ENCODE data around the gene DECR2. TPM values are rescaled to one million over a fixed set of nuclear protein-coding genes. Genes with fewer than 3 reads are reported as not detected.
"Not testable (repeated sequence)": the region's sequence is repeated elsewhere in the genome, so short reads cannot be mapped to it uniquely, and the experiment has no call there.

Gene DECR2
- total RNA-seq, 1 donor from 2014 or later = 17.4 TPM

- H3K9me3 Mint-ChIP-seq (ENCODE audit: unreplicated experiment) = no peaks in the 10 kb centered on the region
- DNase-seq (ENCODE audit: low read depth) (no peak), FAIRE-seq (no peak)
- no peaks in the 10 kb centered on the region for H3K36me3 Mint-ChIP-seq (ENCODE audit: low read depth, unreplicated experiment)
- no peak overlapping the region for H3K27ac Mint-ChIP-seq (ENCODE audit: unreplicated experiment)
- Histone ChIP-seq H3K27ac (ENCODE audit: low read depth, low read length) (no peak overlapping the region), H3K4me2 (ENCODE audit: low read length) (no peak overlapping the region), H3K79me2 (ENCODE audit: insufficient read depth, low read length) (peaks cover 25% of the 10 kb centered on the region), H2AFZ (ENCODE audit: low read depth, low read length) (no peak overlapping the region), H3K36me3 (ENCODE audit: insufficient read depth, low read length) (no peaks in the 10 kb centered on the region), H3K9ac (ENCODE audit: low read length) (no peak overlapping the region), H3K27me3 (ENCODE audit: insufficient read depth, low read length) (no peaks in the 10 kb centered on the region), H3K4me3 (ENCODE audit: insufficient read depth, low read depth, low read length) (no peak overlapping the region), H3K9me3 (ENCODE audit: insufficient read depth, low read depth, low read length) (no peaks in the 10 kb centered on the region), H4K20me1 (ENCODE audit: insufficient read depth, low read length) (peaks cover 30% of the 10 kb centered on the region), H3K4me1 (ENCODE audit: insufficient read depth, low read length) (peaks cover 3% of the 10 kb centered on the region)
- H3K4me1 Mint-ChIP-seq (ENCODE audit: low read depth, unreplicated experiment) = peaks cover 3% of the 10 kb centered on the region
- H3K4me3 Mint-ChIP-seq (ENCODE audit: unreplicated experiment) = no peak overlapping the region
- H3K27me3 Mint-ChIP-seq (ENCODE audit: low read depth, unreplicated experiment) = no peaks in the 10 kb centered on the region
- no peak for TF ChIP-seq EZH2 (IDR thresholded peaks at IDR 0.05; ENCODE audit: insufficient read depth, low read length)
- TF ChIP-seq, protein P1, sequence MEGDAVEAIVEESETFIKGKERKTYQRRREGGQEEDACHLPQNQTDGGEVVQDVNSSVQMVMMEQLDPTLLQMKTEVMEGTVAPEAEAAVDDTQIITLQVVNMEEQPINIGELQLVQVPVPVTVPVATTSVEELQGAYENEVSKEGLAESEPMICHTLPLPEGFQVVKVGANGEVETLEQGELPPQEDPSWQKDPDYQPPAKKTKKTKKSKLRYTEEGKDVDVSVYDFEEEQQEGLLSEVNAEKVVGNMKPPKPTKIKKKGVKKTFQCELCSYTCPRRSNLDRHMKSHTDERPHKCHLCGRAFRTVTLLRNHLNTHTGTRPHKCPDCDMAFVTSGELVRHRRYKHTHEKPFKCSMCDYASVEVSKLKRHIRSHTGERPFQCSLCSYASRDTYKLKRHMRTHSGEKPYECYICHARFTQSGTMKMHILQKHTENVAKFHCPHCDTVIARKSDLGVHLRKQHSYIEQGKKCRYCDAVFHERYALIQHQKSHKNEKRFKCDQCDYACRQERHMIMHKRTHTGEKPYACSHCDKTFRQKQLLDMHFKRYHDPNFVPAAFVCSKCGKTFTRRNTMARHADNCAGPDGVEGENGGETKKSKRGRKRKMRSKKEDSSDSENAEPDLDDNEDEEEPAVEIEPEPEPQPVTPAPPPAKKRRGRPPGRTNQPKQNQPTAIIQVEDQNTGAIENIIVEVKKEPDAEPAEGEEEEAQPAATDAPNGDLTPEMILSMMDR (IDR thresholded peaks at IDR 0.05; ENCODE audit: insufficient read depth, low read depth, low read length) = no peak
Measured at GRCh38 chr16:376817-377418, 24.8 kb upstream of the DECR2 start.

DNA sequence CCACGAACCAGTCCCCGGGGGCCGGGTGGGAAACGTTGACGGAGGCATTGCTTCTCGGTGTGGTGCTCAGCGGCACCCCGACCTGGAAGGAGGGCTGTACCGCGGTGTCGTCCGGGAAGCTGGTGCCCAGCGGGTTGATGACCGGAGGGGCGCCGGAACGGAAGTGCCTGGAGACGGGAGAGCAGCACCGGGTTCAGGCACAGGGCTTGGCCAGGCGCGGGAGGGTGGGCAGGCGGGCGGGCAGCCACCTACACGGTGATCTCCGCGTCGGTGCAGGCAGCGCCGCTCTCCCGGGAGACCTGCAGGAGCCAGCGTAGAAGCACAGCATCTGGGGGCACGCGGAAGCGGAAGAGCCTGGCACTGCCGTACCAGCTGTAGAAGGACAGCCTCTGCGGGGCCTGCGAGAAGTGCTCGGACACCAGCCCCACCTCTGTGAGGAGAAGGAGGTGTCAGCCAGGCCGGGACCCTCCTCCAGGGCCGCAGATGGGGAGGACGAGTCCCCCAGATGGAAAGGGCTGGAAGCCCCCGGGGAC is 24.2 kb upstream of the DECR2 start:
- no peaks in the 10 kb centered on the region for H3K9me3 Mint-ChIP-seq (ENCODE audit: unreplicated experiment)
- Histone ChIP-seq H3K4me3 (ENCODE audit: insufficient read depth, low read depth, low read length) (no peak overlapping the region), H3K36me3 (ENCODE audit: insufficient read depth, low read length) (no peaks in the 10 kb centered on the region), H3K9me3 (ENCODE audit: insufficient read depth, low read depth, low read length) (no peaks in the 10 kb centered on the region), H3K4me2 (ENCODE audit: low read length) (no peak overlapping the region), H2AFZ (ENCODE audit: low read depth, low read length) (no peak overlapping the region), H3K9ac (ENCODE audit: low read length) (no peak overlapping the region), H3K27me3 (ENCODE audit: insufficient read depth, low read length) (no peaks in the 10 kb centered on the region), H3K27ac (ENCODE audit: low read depth, low read length) (no peak overlapping the region), H3K79me2 (ENCODE audit: insufficient read depth, low read length) (peaks cover 25% of the 10 kb centered on the region), H4K20me1 (ENCODE audit: insufficient read depth, low read length) (peaks cover 30% of the 10 kb centered on the region), H3K4me1 (ENCODE audit: insufficient read depth, low read length) (peaks cover 7% of the 10 kb centered on the region)
- DNase-seq (ENCODE audit: low read depth) = no peak
- H3K36me3 Mint-ChIP-seq (ENCODE audit: low read depth, unreplicated experiment) = no peaks in the 10 kb centered on the region
- H3K4me3 Mint-ChIP-seq (ENCODE audit: unreplicated experiment) = no peak overlapping the region
- H3K4me1 Mint-ChIP-seq (ENCODE audit: low read depth, unreplicated experiment) = peaks cover 3% of the 10 kb centered on the region
- no peaks in the 10 kb centered on the region for H3K27me3 Mint-ChIP-seq (ENCODE audit: low read depth, unreplicated experiment)
- TF ChIP-seq EZH2 (IDR thresholded peaks at IDR 0.05; ENCODE audit: insufficient read depth, low read length) = no peak
- TF ChIP-seq, protein P1 (IDR thresholded peaks at IDR 0.05; ENCODE audit: insufficient read depth, low read depth, low read length) = no peak
- no peak for FAIRE-seq
- H3K27ac Mint-ChIP-seq (ENCODE audit: unreplicated experiment) = no peak overlapping the region

DNA sequence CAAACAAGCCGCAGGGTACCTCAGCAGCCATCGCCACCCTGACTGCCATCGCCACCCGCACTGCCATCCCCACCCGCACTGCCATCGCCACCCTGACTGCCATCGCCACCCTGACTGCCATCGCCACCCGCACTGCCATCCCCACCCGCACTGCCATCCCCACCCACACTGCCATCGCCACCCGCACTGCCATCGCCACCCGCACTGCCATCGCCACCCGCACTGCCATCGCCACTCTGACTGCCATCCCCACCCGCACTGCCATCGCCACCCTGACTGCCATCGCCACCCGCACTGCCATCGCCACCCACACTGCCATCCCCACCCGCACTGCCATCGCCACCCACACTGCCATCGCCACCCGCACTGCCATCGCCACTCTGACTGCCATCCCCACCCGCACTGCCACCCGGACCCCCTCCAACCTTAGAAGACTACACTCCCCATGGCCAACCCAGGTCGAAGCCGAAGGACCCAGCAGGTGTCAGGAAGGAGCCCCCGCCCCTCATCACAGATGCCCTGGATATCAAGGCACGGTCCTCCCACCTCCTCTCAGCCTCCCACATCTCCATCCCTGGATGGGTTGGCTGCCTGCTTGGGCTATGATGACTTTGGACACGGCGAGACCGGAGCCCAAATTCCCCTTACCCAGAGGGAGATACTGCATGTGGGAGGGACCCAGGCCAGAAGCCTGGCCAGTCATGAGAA is 23.4 kb upstream of the DECR2 start:
- H3K9me3 Mint-ChIP-seq (ENCODE audit: unreplicated experiment); H3K4me3 Mint-ChIP-seq (ENCODE audit: unreplicated experiment): not testable (repeated sequence)

More for the DNA sequence above, 23.4 kb upstream of the DECR2 start:
- H3K4me3 ChIP-seq (ENCODE audit: insufficient read depth, low read depth, low read length); H3K9me3 ChIP-seq (ENCODE audit: insufficient read depth, low read depth, low read length); H3K4me2 ChIP-seq (ENCODE audit: low read length); H3K36me3 ChIP-seq (ENCODE audit: insufficient read depth, low read length); H3K36me3 Mint-ChIP-seq (ENCODE audit: low read depth, unreplicated experiment); H3K9ac ChIP-seq (ENCODE audit: low read length); H3K4me1 Mint-ChIP-seq (ENCODE audit: low read depth, unreplicated experiment); DNase-seq (ENCODE audit: low read depth); H3K27ac ChIP-seq (ENCODE audit: low read depth, low read length); H3K27me3 Mint-ChIP-seq (ENCODE audit: low read depth, unreplicated experiment); H3K4me1 ChIP-seq (ENCODE audit: insufficient read depth, low read length); H2AFZ ChIP-seq (ENCODE audit: low read depth, low read length); H3K27ac Mint-ChIP-seq (ENCODE audit: unreplicated experiment); FAIRE-seq; H3K27me3 ChIP-seq (ENCODE audit: insufficient read depth, low read length): not testable (repeated sequence)
- Histone ChIP-seq H3K79me2 (ENCODE audit: insufficient read depth, low read length) (peaks cover 25% of the 10 kb centered on the region), H4K20me1 (ENCODE audit: insufficient read depth, low read length) (peaks cover 30% of the 10 kb centered on the region)
